Left lung (tissue), 10 donors: ENCODE results near the gene FUBP3. TPM values are rescaled to one million over a fixed set of nuclear protein-coding genes. Genes with fewer than 3 reads are reported as not detected.

ENCODE experiments used
- ATAC-seq: fragments of 200-7000 bp; cut with Tn5 transposase; one replicate; pipeline ENCODE4 v1.9.1; 2020; ENCODE audit warnings: moderate library complexity
- DNase-seq, 4 donors: peaks; one replicate each; pipeline ENCODE4 v3.0.0-alpha.2; 2013 to 2020
- H3K27ac ChIP-seq, 2 donors: fragments of 200-600 bp; sonication (generic) in 1 of 2; one replicate each; pipeline versions ENCODE4 v1.5.0 to v1.8.0; 2020 to 2021
- H3K27me3 ChIP-seq, 2 donors: fragments of 200-600 bp; sonication (generic) in 1 of 2; one replicate each; pipeline versions ENCODE4 v1.5.0 to v1.8.0; 2020 to 2021
- H3K36me3 ChIP-seq, 2 donors: fragments of 200-600 bp; sonication (generic) in 1 of 2; one replicate each; pipeline versions ENCODE4 v1.5.0 to v1.8.0; 2020 to 2021
- H3K4me1 ChIP-seq, 2 donors: fragments of 200-600 bp; one replicate each; pipeline ENCODE4 v1.8.0; 2021
- H3K4me3 ChIP-seq, 2 donors: fragments of 200-600 bp; sonication (generic) in 1 of 2; one replicate each; pipeline versions ENCODE4 v1.5.0 to v1.8.0; 2020 to 2021; ENCODE audit warnings: mild to moderate bottlenecking in 1 of 2
- H3K9me3 ChIP-seq, 2 donors: fragments of 200-600 bp; sonication (generic) in 1 of 2; one replicate each; pipeline versions ENCODE4 v1.5.0 to v1.8.0; 2020 to 2021
- CTCF ChIP-seq, 2 donors: fragments of 200-600 bp; sonication (generic) in 1 of 2; IDR thresholded peaks; one replicate each; pipeline versions ENCODE4 v1.5.0 to v1.8.0; 2021; ENCODE audit warnings: antibody characterized with exemption in 2 of 2
- intact Hi-C, 2 donors: fragments of 100-400 bp; cut with DNase I; formaldehyde crosslinking; loops; one replicate each; pipeline versions ENCODE4 v1.11.2 to v1.14.2; 2022
- polyA plus RNA-seq, 6 donors: library from polyadenylated mRNA; unstranded; fragments of 120-200 nt; gene quantifications; one replicate each; pipeline ENCODE4 v1.2.1, GENCODE V29; 2013; ENCODE audit not compliant: insufficient read length in 6 of 6
- total RNA-seq, 2 donors: library from RNA; stranded (reverse); fragmentation: NEBNext Ultra II Directional; extraction: Animal tissue kit (Norgen Biotek cat#: 25700); gene quantifications; one replicate each; pipeline ENCODE4 v1.2.1, GENCODE V29; 2021
- donor health status: DM: no; HTN: yes; CAD: no.
- donor health status: DM: no; HTN: no; CAD: no.

Gene FUBP3
- total and polyA plus RNA-seq, 8 donors: 33.1 to 70.0 (median 58.9) TPM

DNA sequence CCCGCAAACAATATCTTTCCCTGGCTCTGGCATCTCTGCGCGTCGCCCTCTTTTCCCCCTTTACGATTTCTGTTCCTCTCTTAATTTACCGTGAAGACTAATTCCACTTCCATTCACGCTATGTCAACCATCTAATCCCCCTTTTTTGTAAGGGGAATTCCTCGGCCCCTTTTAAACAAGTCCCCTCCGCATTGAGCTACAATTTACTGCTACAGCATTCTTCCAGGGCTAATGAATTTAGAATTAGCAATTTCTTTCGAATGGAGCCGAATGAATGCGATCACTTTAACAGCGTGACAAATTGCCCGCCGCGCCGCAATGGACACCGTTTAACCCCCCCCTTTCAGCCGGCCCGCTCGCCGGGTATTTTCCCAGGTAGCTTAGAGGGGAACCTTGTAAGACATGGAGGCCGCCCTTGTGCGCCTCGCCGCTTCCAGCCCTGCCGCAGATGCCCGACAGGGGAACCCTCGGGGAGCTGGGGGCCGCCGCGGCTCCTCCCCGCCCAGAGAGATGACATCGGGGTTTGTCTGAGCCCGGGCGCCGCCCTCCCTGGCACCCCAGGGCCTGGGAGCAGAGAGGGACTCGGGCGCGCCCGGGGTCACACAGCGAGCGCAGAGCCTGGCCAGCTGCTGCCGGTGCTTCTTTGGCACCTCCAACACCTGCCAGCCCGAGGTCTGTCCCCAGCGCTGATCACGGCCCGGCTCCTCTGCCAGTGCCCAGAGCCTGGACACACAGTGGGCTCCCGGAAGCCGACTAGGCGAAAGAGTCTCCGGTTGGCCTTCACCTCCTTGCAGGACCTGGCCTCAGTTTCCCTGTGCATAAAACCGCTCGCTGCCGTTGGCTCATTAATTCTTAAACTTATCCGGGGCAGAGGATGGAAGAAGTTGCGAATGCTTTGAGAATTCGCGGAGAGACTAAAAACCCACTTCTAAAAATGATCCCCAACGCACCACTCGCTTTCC lies 86.3 kb downstream of the FUBP3 start:
- peaks cover 21 to 58% of the 10 kb centered on the region in 2 donors for H3K4me1 ChIP-seq
- no peak overlapping the region for H3K4me3 ChIP-seq
- H3K27ac ChIP-seq: no peak overlapping the region
- no peaks in the 10 kb centered on the region for H3K9me3 ChIP-seq
- DNase-seq (peak in 1 of 4 donors; percentile 72), ATAC-seq (no peak)
- no peak for TF ChIP-seq CTCF (IDR thresholded peaks at IDR 0.05)
- H3K36me3 ChIP-seq: no peaks in the 10 kb centered on the region
- H3K27me3 ChIP-seq: peaks cover 81 to 89% of the 10 kb centered on the region in 2 donors
- intact Hi-C loops: no loop called here

DNA sequence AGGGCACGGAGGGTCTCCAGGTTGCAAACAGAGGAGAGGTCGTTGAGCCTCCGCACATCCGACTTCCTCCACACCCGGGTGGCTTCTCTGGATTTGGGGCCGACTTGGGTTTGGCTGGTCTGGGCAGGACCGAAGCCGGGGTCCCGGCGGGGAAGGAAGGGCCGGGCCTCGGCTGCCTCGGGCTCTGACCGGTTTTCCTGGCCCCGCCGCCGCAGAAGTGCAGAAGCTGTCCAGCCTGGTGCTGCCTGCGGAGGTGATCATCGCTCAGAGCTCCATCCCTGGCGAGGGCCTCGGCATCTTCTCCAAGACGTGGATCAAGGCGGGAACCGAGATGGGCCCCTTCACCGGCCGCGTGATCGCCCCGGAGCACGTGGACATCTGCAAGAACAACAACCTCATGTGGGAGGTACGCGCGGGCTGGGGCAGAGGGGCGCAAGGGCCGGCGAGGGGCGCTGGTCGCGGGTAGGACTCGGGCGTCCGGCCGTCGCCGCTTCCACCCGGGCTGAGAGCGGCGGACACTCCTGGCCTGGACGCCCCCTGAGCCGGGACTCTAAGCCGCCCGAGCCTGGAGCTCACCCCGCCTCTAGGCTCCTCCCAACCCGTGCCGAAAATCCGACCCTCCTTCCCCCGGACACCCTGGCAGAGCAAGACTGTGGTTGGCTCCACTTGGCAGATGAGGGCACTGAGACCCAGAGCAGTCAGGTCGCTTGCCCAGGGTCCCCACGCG lies 87.2 kb downstream of the FUBP3 start:
- intact Hi-C loops: no loop called here
- peaks cover 73 to 81% of the 10 kb centered on the region in 2 donors for H3K27me3 ChIP-seq
- ATAC-seq: no peak

DNA sequence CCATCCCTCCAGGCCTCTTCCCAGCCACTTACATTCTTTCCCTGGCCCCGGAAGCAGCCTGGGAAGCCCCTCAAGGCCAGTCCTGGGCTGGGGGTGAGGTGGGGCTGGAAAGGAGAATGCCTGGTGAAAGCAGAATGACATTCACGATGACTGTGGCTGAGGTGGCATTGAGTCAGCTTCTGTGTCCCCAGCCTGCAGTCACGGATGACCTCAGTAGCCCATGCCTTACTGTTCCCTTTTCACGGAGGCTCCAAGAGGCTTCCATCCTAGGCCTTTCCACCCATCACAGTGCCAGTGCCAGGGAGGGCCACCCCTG lies 87.7 kb downstream of the FUBP3 start:
- Histone ChIP-seq H3K4me1 (peaks cover 11 to 46% of the 10 kb centered on the region in 2 donors), H3K36me3 (no peaks in the 10 kb centered on the region), H3K27me3 (peaks cover 68 to 75% of the 10 kb centered on the region in 2 donors), H3K9me3 (no peaks in the 10 kb centered on the region), H3K4me3 (no peak overlapping the region), H3K27ac (no peak overlapping the region)
- intact Hi-C loops: no loop called here
- TF ChIP-seq CTCF (IDR thresholded peaks at IDR 0.05): no peak
- DNase-seq (no peak), ATAC-seq (no peak)

More for the DNA sequence above, 87.2 kb downstream of the FUBP3 start:
- TF ChIP-seq CTCF (IDR thresholded peaks at IDR 0.05): no peak
- H3K9me3 ChIP-seq: no peaks in the 10 kb centered on the region
- H3K36me3 ChIP-seq: no peaks in the 10 kb centered on the region
- DNase-seq: peak in 1 of 4 donors; percentile 73
- peaks cover 13 to 50% of the 10 kb centered on the region in 2 donors for H3K4me1 ChIP-seq
- no peak overlapping the region for H3K4me3 ChIP-seq
- no peak overlapping the region for H3K27ac ChIP-seq

GRCh38 chr9:130668196-130668595 lies 88.8 kb downstream of the FUBP3 start:
- Histone ChIP-seq H3K27ac (no peak overlapping the region), H3K4me3 (no peak overlapping the region), H3K9me3 (no peaks in the 10 kb centered on the region), H3K4me1 (peaks cover 7 to 37% of the 10 kb centered on the region in 2 donors), H3K36me3 (no peaks in the 10 kb centered on the region), H3K27me3 (peaks cover 57 to 64% of the 10 kb centered on the region in 2 donors)
- TF ChIP-seq CTCF (IDR thresholded peaks at IDR 0.05): no peak
- DNase-seq (peak in 1 of 4 donors; percentile 69), ATAC-seq (no peak)
- intact Hi-C loops: no loop called here

GRCh38 chr9:130668659-130669058 lies 89.3 kb downstream of the FUBP3 start:
- DNase-seq (peak in 1 of 4 donors; percentile 23), ATAC-seq (no peak)
- peaks cover 52 to 60% of the 10 kb centered on the region in 2 donors for H3K27me3 ChIP-seq
- intact Hi-C loops: no loop called here
- H3K4me1 ChIP-seq: peaks cover 3 to 32% of the 10 kb centered on the region in 2 donors
- TF ChIP-seq CTCF (IDR thresholded peaks at IDR 0.05): no peak
- H3K27ac ChIP-seq: no peak overlapping the region
- H3K9me3 ChIP-seq: no peaks in the 10 kb centered on the region
- no peaks in the 10 kb centered on the region for H3K36me3 ChIP-seq
- H3K4me3 ChIP-seq: no peak overlapping the region
